Gastroesophageal sphincter (tissue), 3 donors: ENCODE data around the gene RERE.

ENCODE experiments used
- EP300 ChIP-seq: sonication (generic); formaldehyde crosslinking; IDR thresholded peaks from one replicate; pipeline ENCODE4 v1.6.1; 2017; ENCODE audit warnings: antibody characterized with exemption, mild to moderate bottlenecking
- POLR2A ChIP-seq, 2 donors: fragments of 450-650 bp; IDR thresholded peaks; one replicate each; pipeline ENCODE4 v1.6.1; 2017; ENCODE audit warnings: antibody characterized with exemption in 2 of 2, mild to moderate bottlenecking in 2 of 2, moderate library complexity in 1 of 2
- TF ChIP-seq, protein P1 (sequence below), 4 experiments: fragments of 200-600 bp in 2 of 4; fragments of 450-650 bp in 2 of 4; sonication (generic) in 1 of 4; IDR thresholded peaks; one replicate each; pipeline ENCODE4 v1.5.1; 2017 to 2019; ENCODE audit warnings: antibody characterized with exemption in 4 of 4, mild to moderate bottlenecking in 2 of 4, moderate library complexity in 2 of 4

- no peak for TF ChIP-seq POLR2A (IDR thresholded peaks at IDR 0.05)
- TF ChIP-seq, protein P1, sequence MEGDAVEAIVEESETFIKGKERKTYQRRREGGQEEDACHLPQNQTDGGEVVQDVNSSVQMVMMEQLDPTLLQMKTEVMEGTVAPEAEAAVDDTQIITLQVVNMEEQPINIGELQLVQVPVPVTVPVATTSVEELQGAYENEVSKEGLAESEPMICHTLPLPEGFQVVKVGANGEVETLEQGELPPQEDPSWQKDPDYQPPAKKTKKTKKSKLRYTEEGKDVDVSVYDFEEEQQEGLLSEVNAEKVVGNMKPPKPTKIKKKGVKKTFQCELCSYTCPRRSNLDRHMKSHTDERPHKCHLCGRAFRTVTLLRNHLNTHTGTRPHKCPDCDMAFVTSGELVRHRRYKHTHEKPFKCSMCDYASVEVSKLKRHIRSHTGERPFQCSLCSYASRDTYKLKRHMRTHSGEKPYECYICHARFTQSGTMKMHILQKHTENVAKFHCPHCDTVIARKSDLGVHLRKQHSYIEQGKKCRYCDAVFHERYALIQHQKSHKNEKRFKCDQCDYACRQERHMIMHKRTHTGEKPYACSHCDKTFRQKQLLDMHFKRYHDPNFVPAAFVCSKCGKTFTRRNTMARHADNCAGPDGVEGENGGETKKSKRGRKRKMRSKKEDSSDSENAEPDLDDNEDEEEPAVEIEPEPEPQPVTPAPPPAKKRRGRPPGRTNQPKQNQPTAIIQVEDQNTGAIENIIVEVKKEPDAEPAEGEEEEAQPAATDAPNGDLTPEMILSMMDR (IDR thresholded peaks at IDR 0.05), result no peak
- TF ChIP-seq EP300, result no peak
Measured at GRCh38 chr1:8378981-8379470, 438.4 kb downstream of the RERE start.
